HG02759 (cell line): ENCODE measurements around the gene IPO11.

ENCODE experiments used
- ATAC-seq: cut with Tn5 transposase; IDR thresholded peaks from one replicate; pipeline ENCODE4 v1.9.1; 2021; ENCODE audit warnings: mild to moderate bottlenecking, moderate library complexity; ENCODE audit not compliant: unreplicated experiment

Gene IPO11

DNA sequence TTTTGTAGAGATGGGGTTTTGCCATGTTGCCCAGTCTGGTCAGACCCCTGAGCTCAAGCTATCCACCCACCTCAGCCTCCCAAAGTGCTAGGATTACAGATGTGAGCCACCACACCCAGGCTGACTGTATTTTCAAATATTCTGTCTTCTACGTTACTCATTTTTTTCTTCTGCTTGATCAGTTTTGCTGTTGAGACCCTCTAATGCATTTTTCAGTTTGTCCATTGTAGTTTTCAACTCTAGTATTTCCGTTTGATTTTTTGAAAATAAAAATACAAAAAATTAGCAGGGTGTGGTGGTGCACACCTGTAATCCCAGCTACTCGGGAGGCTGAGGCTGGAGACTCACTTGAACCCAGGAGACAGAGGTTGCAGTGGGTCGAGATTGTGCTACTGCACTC, 155.6 kb downstream of the IPO11 start:
- ATAC-seq, result no peak

- ATAC-seq, result no peak
Measured at GRCh38 chr5:62568800-62569432, 156.4 kb downstream of the IPO11 start.

- no peak for ATAC-seq
Measured at GRCh38 chr5:62569470-62569869, 156.9 kb downstream of the IPO11 start.

DNA sequence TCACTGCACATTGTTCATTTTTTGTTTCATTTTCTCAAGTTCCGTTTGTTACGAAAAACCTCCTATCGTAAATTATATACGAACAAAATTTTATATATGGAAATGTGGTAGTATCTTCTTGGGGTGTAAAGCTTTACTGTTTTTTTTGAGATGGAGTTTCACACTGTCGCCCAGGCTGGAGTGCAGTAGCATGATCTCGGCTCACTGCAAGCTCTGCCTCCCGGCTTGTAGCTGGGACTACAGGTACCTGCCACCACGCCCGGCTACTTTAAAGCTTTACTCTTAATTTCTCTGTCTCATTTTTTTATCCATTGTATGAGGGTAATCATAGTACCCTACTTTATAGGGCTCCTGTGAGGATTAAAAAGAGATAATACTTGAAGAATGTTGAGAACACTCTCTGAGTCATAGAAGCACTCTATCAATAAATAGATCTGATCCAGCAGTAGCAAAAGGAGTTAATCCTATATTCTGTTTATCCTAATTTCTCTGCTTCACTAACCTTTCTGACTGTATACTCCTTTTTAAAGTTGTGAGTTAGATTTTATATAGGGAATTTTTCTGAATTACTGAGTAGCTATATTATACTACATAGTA, 160.5 kb downstream of the IPO11 start:
- ATAC-seq, result no peak

- peak; percentile 45 for ATAC-seq
Measured at GRCh38 chr5:62574599-62574998, 162.0 kb downstream of the IPO11 start.

DNA sequence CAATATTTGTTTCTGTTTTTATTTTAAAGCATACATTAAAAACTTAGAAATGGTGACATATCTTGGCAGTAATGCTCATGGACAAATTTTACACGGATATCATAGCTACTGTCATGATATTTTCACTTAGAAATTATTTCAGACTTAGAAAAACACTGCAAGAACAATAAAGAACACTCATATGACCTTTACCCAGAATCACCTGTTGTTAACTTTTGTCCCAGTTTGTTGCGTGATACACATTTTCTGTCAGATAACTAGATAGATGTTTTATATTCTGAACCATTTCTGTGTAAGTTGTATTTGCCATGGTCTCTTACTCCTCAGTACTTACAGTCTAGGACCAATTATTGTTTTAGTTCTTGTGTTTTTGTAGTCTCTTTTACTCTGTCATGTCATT, 162.5 kb downstream of the IPO11 start:
- ATAC-seq, result no peak

DNA sequence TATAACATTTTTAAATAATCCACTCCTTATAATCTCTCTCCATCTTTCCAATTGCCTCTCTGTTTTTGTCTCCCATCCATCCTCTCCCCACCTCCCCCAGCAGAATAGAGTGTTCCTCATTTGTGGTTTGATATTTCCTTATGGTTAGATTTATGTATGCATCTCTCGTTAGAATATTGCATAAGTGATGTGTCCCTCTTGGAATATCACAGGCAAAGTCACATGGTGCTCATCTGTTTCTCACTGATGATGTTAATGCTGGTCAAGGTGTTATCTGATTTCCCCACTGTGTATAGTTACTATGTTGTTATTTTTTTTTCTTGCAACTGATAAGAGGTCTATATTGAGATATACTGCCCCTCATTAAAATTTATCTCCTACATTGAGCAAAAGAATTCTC, 162.9 kb downstream of the IPO11 start:
- ATAC-seq, result no peak

DNA sequence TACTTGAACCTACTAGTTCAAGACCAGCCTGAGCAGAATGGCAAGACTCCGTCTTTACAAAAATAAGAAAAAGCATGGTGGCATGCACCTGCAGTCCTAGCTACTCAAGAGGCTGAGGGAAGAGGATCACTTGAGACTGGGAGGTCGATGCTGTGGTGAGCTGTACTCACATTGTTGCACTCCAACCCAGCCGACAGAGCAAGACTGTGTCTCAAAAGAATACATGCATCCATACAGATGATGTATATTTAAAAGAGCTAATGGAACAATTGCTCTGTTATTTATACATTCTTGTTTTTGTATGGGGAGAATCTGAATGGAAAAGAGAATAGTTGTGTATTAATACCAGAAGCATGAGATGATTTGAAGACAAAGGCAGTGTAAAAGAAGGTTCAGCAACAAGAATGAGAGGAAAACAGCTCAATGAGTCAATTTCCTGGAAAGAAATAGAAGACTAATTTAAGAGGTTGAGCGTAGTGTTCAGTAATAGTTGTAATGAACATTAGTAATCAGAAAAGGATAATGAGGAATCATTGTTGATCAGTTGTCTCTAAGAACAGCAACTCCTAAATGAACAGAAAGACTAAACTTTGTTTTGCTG, 164.1 kb downstream of the IPO11 start:
- ATAC-seq, result no peak

DNA sequence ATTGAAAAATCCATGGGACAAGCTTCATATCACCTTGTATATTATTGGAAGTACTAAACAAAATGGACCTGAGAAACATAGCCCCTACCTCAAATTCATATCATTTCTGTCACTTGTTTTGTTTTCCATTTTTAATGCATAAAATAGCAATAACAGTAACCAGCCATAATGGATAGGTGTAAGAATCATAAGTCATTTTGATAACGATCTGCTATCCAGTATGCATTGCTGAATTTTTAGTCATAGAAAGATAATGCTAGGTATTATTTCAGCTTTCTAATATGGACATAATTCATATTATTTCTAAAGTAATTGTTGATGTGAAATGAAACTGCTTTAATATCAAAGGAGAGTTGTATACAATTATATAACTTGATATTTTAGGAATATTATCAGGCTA, 164.9 kb downstream of the IPO11 start:
- ATAC-seq, result no peak

DNA sequence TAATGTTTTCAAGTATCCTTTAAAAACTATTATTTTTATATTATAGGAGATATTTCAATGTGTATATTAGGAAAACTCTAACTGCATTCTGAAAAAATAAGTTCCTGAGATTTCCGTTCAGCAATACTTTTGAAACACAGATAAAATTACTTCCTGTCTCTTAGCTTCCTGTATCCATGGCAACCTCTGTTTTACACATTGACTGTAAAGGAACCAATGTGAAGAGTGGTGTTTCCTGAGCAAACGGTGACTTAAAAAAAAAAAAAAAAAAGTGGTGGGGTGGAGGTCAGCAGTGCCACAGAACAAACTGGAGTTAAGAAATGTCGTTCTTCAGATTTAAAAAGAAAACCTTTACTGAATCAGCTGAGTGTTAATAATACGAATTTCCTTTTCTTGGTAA, 166.0 kb downstream of the IPO11 start, which contains the start of gene LRRC70:
LRRC70 (plus strand) TSS at position 280 of the 400 bp plus-strand sequence. CDS start 620 bp downstream, outside the sequence.
- ATAC-seq, result peak; percentile 79

- no peak for ATAC-seq
Measured at GRCh38 chr5:62579761-62580160, 167.2 kb downstream of the IPO11 start.

DNA sequence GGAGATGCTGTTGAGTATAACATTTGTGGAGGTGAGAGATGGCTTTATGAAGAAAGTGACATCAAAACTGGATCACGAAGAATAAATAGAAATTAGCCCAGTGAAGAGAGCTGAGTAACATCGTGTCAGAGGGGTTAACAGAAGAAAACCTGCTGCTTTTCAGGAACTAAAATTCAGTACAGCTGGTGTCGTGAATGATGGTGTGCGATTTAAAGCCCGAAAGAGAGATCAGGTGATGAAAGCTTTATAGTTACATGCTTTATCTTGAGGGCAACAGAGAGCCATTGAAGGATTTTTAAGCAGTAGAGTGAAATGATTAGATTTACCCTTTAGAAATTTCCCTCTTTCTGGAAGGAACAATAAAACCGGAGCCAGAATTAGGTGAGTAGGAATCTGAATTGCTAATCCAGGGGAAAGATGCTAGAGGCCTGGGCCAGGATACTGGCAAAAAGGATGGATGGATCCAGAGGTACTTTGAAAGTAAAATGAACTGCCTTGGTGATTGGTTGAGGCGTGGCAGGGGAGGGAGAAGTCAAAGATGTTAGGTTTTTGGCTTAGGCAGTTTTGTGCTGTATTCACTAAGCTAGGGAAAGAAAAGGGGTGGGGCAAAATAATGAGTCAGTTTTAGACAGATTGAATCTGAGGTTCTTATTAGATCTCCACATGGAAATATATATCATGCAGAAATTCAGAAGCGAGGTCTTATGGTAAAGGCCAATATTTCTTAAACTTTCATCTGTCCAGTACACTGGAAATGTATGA, 169.5 kb downstream of the IPO11 start:
- ATAC-seq, result no peak

DNA sequence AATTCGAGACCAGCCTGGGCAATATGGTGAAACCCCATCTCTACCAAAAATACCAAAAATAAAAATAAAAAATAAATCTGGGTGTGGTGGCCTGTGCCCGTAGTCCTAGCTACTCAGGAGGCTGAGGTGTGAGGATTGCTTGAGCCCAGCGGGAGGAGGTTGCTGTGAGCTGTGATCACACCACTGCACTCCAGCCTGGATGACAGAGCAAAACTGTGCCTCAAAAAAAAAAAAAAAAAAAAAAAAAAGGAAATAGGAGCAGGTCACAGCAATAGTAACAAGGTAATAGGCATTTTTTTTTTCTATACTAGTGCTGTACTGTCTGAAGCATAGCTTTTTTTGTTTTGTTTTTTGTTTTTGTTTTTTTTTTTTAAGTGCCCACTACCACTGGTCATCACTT, 171.8 kb downstream of the IPO11 start:
- ATAC-seq, result no peak

DNA sequence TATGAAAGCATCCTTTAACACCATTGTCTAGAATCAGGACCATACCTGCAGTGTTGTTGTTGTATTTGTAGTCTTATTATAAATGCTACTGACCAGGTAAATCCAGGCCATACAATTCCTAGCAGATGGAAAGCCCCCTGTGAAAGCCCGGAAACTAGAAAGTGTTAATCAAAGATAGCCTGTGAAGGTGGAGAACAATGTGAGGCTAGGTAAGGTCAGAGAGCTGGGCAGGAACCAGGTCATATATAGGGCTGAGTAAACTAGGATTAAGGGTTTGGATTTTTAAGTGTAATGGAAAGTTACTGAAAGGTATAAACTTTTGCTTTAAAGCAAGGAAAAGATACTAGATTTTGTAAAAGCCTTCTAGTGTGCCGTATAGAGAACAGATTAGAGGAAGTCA, 172.7 kb downstream of the IPO11 start:
- ATAC-seq, result no peak

GRCh38 chr5:62585751-62586150, 173.2 kb downstream of the IPO11 start:
- ATAC-seq, result no peak

DNA sequence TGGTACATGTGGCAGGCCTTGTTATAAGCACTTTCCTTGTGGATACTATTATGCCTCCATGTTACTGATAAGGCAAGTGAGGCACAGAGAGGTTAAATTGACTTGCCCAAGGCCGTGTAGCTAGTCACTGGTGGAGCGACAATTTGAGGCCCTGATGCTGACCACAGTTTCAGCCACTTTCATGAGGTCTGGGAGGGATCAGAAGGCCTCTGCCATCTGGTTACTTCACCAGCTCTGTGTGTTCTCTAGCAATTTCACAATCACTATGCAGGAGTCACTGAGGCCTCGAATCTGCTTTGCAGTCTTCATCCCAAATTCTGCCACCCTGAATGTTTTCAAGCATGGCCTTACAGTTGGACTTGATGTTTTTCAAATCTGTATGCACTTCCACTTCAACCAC, 175.2 kb downstream of the IPO11 start:
- ATAC-seq, result no peak

DNA sequence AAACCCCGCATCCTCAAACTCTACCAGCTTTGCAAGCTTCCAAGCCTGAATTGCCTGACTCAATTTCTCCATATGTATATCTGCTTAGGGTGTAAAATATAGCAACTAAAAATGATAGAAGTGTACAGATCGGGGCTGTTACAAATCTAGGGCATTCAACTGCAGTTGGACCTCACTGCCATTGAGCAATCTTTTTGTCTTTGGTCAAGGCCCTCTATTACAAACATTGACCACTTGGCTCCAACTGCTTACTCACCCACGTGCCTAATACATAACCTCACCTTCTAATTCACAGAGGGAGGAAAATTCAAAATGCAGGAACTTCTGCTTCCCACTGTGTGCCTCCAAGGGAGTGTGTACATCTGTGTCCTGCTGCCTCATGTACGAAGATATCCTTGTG, 176.1 kb downstream of the IPO11 start:
- ATAC-seq, result no peak

DNA sequence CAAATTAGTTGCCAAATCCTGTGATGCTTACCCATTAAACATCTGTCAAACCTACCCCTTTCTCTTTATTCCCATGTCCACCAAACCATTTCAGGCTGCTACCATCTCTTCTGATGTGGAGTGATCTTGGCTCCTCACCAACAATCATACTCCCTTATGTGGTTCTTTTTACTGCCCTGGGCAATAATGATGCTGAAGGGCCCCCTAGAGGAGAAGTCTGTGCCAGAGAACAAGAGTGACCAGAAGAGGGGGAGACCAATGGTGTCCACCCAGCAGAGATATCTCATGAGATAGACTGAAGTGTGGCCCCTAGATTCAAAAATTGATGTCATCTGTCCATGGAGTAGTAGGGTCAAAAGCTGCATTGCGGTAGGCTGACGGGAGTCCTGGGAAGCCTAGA, 176.9 kb downstream of the IPO11 start:
- ATAC-seq, result no peak

GRCh38 chr5:62590387-62590786, 177.8 kb downstream of the IPO11 start:
- no peak for ATAC-seq

DNA sequence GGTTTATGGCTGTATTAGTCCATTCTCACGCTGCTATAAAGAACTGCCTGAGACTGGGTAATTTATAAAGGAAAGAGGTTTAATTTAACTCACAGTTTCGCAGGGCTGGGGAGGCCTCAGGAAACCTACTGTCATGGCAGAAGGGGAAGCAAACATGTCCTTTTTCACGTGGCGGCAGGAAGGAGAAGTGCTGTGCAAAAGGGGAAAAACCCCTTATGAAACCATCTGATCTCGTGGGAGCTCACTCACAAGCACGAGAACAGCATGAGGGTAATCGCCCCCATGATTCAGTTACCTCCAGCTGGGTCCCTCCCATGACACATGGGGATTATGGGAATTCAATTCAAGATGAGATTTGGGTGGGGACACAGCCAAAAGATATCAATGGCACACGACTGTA, 180.0 kb downstream of the IPO11 start:
- ATAC-seq, result no peak

DNA sequence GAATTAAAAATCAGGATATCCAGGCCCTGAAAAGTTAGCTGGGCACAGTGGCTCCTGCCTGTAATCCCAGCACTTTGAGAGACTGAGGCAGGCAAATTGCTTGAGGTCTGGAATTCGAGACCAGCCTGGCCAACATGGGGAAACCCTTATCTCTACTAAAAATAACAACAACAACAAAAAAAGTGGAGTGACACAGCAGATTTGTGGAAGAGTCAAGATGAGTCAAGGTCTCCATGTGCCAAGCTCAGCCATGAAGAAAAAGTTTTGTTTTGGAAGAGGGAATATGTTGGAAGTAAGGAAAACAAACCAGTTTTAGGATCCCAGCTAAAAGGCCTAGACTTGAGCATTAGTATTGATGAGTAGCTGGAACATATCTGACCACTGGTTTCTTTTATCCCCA, 180.8 kb downstream of the IPO11 start:
- no peak for ATAC-seq
